CD4-positive, alpha-beta T cell treated with Interleukin-15 for 4 hours (primary cell): ENCODE measurements around the gene INF2.

Experiments
- DNase-seq: peaks from one replicate; pipeline ENCODE4 v3.0.0-alpha.2; 2020; ENCODE audit warnings: low spot score

Gene INF2

DNA sequence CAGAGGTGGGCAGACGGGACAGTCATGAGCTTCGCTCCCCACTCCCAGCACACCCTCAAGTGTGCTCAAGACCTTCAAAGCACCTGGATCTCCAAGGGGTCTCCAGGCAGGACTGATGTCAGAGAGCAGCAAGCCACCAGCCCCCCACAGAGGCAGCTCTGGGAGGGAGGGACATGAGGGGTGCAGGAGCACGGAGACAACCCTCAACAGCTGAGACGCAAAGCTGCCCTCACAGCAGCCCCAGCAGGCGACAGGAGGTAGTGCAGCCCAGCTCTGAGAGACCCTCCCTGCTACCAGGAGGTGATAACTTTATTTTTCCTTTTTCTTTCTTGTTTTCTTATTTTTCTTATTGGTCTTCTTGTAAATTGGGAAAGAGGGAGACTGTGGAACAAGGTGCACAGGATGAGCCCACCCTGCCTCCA is 81.4 kb downstream of the INF2 start:
- peak; percentile 10 for DNase-seq

DNA sequence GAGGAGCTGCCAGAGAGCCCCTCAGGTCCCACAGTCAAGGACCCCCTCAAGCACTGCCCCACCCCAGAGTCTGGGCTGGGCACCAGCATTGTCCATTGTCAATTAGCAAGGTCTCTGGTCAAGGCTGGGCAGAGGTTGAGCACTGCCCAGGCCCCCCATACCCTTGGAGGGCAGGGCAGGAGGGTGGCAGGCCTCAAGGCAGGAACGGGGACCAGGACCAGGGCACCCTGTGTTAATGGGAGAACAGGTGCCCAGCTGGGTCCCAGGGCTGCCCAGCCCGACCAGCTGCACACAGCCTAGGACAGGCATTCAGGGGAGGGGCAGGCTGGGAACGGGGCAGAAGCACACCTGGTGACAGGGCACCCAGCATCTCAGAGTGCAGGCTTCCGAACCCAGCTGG is 82.0 kb downstream of the INF2 start:
- no peak for DNase-seq
